NT2/D1 (cell line): Measurements from ENCODE around the gene OR9Q1.

ENCODE experiments used
- YY1 ChIP-seq: IDR thresholded peaks from 2 replicates; pipeline ENCODE4 v1.6.1; 2011; ENCODE audit not compliant: insufficient read length, insufficient read depth
- ZNF274 ChIP-seq: IDR thresholded peaks from 2 replicates; pipeline ENCODE4 v1.6.1; 2011; ENCODE audit warnings: mild to moderate bottlenecking, low read depth, low read length

DNA sequence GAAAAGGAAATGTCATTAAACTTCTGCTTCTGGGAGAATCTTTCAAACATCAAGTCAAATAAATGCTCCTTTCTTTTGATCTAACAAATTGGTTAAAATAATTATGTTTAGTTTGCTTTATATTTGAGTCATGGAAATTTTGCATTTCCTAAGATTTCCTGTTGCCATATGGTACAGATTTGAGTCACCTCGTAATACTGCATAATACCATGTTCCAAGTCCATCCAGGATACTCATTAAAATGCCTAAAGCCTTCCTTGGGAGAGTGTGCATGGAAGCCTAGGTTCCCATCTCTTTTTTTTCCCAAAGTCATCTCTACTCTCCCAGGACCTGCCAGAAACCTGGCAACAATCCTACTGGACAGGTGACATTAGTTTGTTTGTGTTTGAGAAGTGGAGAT lies 97.4 kb downstream of the OR9Q1 start:
- TF ChIP-seq ZNF274 = no peak
- no peak for TF ChIP-seq YY1
